DMS 273 (cell line): ENCODE data around the gene FAM234A.
"Not testable (repeated sequence)": the region's sequence is repeated elsewhere in the genome, so short reads cannot be mapped to it uniquely, and the experiment has no call there.

ENCODE experiments used
- DNase-seq: peaks from one replicate; lab custom pipeline; 2025; ENCODE audit not compliant: unreplicated experiment; lab: John Stamatoyannopoulos, UW

FAM234A gene

DNA sequence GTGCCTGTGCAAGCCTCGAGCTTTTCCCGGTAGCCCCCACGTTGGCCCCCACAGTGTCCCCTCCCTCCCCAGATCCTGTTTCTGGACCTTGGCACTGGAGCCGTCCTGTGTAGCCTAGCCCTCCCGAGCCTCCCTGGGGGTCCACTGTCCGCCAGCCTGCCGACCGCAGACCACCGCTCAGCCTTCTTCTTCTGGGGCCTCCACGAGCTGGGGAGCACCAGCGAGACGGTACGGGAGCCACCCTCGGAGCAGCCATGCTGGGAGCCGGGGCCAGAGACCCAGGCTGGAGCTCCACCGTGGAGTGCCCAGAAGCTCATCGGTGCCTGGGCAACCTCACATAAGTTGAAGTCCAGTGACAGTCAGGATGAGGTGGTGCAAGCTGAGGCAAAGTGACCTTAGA lies 29.3 kb downstream of the FAM234A start:
- DNase-seq, result no peak

DNA sequence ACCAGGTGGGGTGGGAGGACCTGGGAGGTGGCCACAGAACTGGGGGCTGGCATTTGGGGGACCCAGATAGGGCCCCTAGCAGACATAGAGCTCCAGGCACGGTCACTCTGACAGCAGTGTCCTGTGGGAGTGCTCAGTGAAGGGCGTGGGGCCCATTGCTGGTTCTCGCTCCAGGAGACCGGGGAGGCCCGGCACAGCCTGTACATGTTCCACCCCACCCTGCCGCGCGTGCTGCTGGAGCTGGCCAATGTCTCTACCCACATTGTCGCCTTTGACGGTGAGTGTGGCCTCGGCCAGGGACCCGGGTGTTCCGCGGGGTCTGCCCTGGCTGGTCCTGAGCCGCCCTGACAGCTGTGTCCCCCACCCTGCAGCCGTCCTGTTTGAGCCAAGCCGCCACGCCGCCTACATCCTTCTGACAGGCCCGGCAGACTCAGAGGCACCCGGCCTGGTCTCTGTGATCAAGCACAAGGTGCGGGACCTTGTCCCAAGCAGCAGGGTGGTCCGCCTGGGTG lies 29.9 kb downstream of the FAM234A start:
- no peak for DNase-seq

DNA sequence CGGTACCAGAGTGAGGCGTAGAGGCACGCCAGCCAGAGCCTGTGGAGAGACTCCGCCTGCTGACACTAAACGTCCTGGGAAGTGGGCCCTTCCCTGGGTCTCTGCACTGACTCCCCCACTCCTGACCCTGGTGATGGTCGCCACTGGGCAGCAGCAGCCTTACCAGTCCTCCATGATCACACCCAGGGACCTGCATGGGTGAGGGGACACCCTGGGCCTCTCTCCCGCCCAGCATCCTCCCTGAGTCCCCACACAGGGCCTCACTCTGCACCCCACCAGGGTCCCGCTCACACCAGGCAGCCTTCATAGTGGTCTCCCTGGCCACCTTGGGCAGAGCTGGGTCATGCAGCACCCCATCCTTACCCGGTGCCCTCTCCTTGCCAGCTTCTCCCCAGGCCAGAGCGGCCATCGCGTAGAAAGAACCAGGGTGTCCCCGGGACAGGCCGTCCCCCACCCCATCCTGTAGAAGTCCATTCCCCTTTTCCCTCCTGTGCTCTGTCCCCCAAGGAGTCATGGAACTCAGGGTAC lies 30.4 kb downstream of the FAM234A start:
- DNase-seq, result no peak

DNA sequence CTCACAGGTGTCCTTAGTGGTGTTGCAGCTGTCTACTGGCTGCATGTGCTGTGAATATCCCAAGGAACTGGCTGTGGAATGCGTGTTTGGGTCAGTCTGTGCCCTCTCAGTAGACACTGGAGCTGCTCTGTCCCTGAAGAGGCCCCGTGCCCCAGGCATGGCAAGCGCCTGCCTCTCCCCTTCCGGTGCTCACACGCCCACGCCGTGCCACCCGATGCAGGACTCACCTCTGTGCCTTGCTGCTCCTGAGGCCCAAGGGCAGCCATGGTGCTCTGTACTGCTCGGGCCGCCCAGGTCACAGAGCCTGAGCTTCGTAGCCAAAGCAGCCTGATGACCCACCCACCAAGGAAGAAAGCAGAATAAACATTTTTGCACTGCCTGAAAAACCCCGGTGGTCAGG lies 31.1 kb downstream of the FAM234A start:
- no peak for DNase-seq

DNA sequence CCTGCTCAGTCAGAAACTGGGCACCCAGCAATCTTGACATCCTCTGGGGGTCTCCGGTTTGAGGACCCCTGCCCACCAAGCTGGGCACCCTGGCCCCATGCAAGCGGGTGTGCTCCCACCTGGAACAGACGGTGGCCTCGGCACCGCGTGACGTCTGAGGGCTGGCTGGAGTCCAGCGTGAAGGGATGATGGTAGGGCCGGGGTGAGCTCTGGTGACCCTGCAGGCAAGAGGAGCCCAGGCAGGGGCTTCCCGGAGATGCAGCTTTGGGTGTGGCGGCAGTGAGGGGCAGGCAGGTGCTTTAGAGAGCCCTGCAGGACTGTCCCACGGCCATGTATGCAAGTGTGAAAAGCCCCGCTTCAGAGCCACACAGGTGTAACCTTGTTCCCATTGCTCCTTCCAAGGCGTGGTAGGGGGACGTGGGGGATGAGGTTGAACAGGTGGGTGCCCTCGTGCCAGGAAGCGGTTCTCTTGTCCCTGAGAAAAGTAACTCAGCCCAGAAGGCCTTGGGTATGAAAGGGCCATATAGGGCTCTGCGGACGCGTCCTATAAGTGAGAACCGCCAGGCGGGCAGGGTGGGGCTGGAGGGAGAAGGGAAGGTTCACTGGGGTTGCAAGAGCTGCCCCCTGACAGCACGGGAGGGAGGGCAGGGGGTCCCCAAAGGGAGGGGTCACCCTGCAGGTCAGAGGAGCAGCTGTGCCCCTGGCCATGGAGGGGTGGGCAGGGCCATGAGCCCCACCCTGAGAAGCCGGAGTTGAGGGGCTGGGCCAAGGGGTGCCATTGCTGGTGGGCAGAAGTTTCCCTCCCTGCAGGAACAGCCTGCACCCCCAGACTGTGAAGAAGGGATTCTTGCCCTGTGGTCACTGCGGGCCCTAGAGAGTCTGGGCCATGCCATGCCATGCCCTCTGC lies 31.9 kb downstream of the FAM234A start:
- DNase-seq, result no peak

DNA sequence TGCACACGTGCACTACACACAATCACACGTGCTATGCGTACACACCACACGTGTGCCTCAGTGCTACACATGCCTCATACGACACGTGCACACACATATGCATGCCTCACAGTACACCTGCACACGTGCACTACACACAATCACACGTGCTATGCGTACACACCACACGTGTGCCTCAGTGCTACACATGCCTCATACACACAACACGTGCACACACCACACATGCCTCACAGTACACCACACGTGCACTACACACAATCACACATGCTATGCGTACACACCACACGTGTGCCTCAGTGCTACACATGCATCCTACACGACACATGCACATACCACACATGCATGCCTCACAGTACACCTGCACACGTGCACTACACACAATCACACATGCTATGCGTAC lies 32.9 kb downstream of the FAM234A start:
- not testable (repeated sequence) for DNase-seq

DNA sequence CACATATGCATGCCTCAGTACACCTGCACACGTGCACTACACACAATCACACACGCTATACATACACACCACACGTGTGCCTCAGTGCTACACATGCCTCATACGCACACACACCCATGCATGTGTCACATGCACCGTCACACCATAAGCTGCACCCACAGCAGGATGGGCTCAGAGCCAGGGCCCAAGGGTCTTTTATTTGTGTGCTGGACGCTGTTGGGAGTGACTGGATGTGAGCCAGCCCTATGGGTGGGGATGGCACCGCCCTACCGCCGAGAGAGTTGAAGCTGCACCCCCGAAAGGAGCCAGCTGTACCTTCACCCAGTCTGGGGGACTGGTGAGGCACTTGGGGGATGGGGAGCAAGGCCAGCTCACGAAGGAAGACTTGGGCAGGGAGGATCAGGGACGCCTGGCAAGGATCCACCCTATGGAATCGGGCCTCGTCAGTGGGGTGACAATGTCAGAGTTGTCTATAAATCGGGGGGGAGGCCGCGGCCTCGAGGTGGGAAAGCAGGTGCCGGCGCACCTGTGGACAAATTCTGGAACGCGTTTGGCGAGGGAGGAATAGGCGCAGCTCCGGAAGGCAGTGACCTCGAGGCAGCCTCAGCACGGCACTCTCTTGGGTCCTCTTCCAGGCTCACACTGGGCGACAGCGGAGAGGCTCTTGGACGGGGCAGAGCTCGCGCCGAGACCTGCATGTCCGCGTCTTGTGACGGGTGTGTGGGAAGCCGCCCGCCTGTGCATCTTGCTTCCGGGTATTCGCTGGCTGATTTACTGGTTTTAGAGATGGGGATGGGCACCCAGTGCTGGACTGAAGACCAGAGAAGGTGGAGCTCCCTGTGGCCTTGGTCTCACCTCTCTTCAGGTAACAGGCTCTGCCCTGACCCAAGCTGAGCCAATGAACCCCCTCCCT lies 33.8 kb downstream of the FAM234A start:
- no peak for DNase-seq

DNA sequence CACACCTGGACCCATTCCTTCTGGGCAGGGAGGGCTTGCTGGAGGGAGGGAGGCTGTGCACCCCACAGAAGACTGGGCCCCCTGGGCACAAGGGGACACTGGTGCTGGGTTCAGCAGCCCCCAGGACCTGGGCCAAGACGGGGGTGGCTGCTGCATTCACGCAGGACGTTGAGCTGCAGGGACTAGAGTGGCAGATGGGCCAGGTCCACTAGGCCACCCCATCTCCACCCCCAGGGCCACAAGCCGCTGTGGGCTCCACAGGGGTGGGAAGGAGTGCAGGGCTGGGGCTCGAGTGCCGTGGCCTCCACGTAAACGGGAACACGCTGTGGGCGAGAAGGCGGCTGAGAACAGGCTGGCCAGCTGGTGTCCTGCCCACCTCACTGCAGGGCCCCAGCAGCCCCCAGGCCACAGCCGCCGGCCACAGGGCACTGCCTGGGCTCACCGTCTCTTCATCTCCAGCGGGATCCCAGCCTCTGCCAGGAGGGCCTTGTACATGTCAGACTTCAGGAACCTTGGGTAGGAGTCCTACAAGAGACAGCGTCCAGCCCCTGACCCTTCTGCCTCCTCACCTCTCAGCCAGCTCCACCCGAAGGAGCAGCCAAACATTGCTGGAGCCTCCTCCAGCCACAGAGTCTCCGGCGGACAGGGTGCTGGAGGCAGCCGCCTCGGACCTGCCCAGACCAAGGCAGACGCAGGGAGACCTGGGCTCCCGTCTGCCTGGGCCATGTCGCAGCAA lies 34.6 kb downstream of the FAM234A start:
- no peak for DNase-seq

DNA sequence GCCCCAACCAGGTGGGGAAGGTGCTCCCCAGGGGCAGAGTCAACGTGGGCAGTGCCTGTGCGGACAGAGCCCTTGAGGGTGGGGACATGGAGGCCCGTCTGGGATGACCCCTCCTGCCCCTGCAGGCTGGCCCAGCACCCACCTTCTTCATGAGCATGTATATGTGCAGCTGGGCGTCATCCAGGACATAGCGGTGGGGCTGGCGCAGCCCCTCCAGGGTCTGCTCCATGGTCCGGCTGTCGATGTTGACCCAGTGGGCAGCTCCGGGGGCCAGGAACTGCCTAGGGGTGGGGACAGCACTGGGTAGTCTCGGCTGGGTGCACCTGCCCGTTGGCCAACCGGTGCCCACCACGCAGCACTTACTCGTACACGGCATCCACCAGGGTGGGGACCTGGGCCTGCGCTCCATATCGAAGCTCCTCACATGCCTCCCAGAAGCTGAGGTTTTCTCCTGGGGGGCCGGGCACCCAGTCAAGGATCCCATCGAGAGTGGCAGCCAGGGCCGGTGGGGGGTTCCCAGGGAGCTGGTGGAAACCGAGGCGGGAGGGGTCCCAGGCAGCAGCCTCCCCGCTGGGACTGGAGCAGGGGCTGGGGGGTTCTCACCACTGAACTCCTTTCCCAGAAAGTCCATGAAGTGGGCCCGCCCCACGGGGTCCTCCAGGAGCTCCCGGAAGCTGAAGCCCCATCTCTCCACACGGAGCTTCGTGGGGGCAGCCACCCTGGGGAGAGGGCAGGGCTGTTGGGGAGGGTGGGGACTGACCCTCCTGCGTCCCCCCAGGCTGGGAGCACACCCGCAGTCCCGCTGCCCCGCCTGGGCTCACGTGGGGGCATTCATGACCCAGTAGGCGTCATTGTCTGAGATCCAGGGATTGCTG lies 36.0 kb downstream of the FAM234A start:
- DNase-seq, result no peak

DNA sequence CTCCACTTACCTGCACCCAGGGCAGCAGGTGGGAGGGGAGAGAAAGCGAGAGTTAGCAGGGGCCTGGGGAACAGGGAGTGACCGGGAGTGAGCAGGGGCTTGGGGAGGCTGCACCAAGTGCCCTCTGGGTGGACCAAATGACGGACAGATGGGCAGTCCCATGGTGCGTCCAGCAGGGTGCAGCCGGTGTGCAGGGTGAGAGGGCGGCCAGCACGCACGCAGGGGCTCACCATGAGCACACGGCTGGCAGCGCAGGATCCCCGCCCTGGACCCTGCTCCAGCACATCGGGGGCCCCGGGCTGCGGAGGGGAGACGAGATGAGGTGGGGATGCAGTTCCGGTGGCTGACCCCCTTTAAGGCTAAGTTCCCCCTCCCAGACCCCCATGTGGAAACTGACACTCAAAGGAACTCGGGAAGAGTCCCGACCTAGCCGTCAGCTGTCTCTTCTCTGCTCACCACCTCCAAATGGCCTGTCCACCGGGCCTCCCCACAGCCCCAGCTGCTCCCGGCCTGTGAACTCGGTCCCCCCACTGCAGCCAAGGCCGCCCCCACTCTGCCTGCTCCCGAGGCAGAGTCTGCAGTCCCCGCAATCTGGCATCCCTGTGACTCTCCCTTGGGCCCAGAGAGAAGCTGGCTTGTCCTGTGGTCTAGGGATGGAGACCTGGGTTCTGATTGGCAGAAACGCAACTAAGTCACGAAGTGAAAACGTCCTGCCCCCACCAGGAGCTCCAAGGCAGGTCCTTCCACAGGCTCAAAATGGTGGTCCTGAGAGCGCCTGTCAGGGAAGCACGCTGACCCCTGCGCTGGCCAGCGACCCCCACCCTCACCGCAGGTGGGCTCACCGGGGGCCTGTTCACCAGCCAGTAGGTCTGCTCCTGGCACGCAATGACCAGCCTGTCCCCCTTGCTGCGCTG lies 38.3 kb downstream of the FAM234A start:
- DNase-seq, result no peak

DNA sequence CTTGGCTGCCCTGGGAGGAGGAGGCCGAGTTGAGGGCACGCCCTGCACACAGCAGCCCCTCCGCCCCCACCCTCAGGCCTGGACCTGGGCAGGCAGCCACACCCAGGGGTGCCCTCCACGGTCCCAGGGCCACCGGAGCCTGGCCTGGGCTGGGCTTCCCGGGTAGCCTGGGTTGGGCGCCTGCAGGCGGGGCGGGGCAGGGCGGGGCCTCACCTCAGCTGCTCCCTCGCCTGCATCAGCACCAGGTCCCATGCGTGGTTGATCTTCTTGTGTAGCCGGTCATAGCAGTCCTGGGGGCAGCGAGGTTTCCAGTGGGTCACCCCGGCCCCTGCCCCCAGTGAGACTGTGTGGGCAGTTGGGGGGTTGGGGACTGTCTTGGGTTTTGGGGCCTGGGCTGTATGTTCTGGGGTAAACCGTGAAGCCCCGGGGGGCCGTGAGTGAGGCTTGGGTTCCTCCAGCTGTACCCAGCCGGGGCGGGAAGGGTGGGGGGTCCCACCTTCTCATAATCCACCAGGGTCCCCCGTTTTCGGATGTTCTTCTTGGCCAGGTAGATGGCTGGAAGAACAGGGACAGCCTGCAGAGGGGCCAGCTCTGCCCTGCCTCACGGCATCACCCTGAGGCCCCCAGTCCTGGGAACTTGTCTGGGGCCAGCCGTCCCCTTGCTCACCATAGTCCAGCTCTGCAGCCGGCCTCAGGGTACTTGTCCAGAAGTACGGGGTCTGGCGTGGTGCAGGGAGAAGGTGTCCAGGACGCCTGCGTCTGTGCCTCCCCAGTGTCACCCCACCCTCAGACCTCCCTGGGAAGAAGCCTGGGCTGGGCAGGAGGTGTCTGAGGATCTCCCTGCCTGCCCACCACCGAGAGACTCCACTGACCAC lies 39.2 kb downstream of the FAM234A start:
- DNase-seq, result no peak

DNA sequence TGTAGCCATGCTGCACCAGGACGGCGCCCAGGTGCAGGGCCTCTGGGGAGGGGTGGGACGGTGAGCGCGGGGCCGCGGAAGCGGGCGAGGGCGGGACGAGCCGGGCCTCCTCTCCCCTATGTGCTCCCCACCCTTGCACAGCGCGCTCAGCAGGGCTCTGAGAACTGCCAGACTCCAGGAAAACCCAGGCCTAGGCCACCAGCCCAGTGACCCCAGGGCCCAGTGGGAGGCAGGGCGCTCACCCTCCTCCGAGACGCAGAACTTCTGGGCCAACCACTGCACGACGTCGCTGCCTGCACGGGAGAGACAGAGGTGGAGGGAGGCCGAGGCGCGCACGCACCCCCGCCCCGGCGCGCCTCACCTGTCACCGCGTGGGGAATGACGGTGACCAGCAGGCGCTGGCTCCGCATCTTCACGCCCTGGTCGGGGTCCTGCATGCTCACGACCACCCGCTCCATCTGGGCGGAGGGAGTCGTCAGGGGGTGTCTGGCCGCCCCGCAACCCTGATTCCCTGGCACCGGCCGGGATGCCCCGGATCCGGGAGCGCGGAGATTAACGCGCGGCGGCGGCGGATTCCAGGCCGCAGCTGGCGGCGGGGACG lies 40.5 kb downstream of the FAM234A start:
- DNase-seq, result peak; percentile 56

DNA sequence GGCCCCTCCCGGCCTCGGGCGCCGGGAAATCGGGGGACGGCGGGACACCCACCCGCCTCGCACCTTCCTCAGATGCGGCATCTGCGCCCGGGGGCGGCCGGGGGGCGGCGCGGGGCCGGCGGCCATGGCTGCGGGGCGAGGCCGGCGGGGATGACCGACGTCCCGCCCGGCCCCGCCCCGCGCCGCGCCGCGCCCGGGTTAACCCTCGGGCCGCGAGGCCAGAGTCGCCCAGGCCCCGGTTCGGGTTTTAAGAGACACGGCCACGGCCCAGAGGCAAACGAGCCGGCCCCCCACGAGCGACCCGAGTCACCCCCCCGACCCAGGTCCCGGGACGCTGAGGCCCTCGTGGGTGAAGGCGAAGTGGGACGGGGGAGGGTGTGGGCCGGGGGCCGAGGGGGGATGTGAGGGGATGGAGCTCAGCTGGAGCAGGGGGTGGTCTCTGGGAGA lies 41.2 kb downstream of the FAM234A start, which contains the start of gene RGS11:
Gene RGS11 (minus strand): TSS at position 159 of the 447 bp plus-strand sequence. CDS start 33 bp downstream, at position 126.
- DNase-seq, result no peak

DNA sequence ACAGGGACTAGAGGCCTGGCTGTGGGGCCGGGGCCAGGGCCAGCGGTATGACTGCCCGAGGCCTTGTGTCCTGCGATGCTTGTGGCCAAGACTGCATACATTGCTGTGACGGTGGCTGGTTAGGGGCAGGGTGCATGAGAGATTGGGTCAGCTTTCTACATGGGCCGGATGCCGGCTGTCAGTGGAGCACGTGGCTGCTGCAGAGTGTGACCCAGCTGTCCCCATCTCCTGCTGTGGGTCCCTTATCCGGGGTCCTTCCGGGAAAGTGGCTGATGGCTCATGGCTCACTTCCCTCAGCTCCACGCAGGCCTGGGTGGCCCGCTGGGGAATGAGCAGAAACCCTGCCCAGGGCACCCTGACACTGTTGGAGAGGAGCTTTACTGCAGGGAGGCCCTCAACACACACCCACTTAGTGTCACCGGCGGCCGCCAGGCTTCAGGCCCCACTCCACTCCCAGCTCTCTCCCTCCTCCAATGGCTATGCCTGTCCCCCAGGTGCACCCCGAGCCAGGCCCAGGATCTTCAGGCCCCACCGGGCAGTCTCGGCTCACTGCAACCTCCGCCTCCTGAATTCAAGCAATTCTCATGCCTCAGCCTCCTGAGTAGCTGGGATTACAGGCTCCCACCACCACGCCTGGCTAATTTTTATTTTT lies 41.9 kb downstream of the FAM234A start:
- no peak for DNase-seq

DNA sequence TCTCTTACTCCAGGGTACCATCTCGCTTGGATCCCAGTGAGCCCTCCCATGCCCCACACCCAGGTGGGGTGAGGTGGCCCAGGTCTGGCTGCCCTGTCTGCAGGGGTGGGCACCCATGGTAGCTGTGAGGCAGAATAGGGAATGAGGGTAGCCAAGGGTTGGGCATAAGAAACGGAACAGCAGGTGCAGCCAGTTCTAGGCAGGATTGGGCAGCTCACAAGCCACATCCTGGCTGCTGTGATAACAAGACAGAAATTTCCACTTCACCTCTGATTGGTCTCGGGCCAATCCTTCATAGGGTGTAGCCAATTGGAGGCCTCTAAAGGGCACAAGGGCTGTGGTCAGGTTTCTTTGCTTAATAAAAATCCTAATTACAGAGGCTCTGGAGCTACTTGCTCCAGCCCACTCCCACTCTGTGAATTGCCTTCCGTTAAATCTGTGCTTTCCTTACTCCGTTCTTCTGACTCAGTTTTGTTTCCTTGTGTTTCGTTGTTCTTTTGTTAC lies 44.3 kb downstream of the FAM234A start:
- DNase-seq, result peak; percentile 93

DNA sequence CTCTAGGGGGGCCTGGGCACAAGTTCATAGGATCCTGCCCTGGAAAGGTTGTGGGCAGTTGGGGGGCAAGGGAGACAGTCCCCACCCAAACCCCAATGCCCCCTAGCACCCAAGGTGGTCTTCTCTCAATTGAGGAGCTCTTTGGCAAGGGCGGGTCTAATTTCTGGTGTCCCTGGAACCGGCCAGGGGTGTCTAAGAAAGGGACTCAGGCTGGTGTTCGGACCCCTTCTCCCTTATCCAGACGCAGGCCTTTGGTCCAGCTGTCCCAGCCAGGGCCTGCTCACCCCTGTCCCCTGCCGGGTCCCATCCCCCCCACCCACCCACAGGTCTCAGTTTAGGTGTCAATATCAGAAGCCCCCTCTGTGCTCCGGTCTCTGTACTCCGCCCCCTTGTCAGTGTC lies 44.9 kb downstream of the FAM234A start:
- DNase-seq, result no peak
